Endothelial cell of umbilical vein (primary cell): ENCODE measurements around the gene SRA1. TPM values are rescaled to one million over a fixed set of nuclear protein-coding genes. Genes with fewer than 3 reads are reported as not detected.

ENCODE experiments used
- BruUV-seq: library from RNA; stranded (reverse); fragments of 400-500 nt; replicated peaks from 2 replicates; lab custom pipeline; 2021; lab: Mats Ljungman, UMichigan
- CTCF ChIA-PET: fragments of 300-600, 350-600 bp; sonication (Branson Sonifier 250); formaldehyde crosslinking; loops from one replicate; lab custom pipeline; 2021; ENCODE audit warnings: antibody characterized with exemption, inconsistent platforms; lab: Charles Lee
- POLR2A ChIA-PET: fragments of 300-600, 350-600 bp; sonication (Branson Sonifier 250); formaldehyde crosslinking; loops from one replicate; lab custom pipeline; 2021; ENCODE audit warnings: antibody characterized with exemption, inconsistent platforms; lab: Charles Lee
- DNase-seq: peaks from one replicate; pipeline ENCODE4 v3.0.0-alpha.2; 2011; ENCODE audit warnings: low read depth, low spot score
- FAIRE-seq: peaks from 2 replicates; lab custom pipeline; 2011; peaks lifted over from hg19 to GRCh38; lab: Jason Lieb, UNC
- H2AFZ ChIP-seq: 2 replicates; pipeline ENCODE4 v1.6.0; 2012; ENCODE audit warnings: low read depth, low read length, control low read depth, inconsistent platforms
- H3K27ac ChIP-seq: 2 replicates; pipeline ENCODE4 v1.5.1; 2011; ENCODE audit warnings: low read depth, mild to moderate bottlenecking, control low read depth, low read length, moderate library complexity; ENCODE audit not compliant: insufficient read depth
- H3K27me3 ChIP-seq, 2 experiments: 2 replicates each; pipeline versions ENCODE4 v1.6.0 to v1.6.1; 2011; ENCODE audit warnings: low read length in 2 of 2, mixed read lengths in 1 of 2; ENCODE audit not compliant: control insufficient read depth in 2 of 2, insufficient read depth in 2 of 2
- H3K36me3 ChIP-seq, 2 experiments: 2 replicates in 1 of 2; 3 replicates in 1 of 2; pipeline ENCODE4 v1.5.1; 2011; ENCODE audit warnings: low read length in 2 of 2, mild to moderate bottlenecking in 1 of 2, moderate library complexity in 1 of 2; ENCODE audit not compliant: control insufficient read depth in 2 of 2, insufficient read depth in 2 of 2; ENCODE audit errors: extremely low read depth in 1 of 2
- H3K4me1 ChIP-seq: 3 replicates; pipeline ENCODE4 v1.5.1; 2011; ENCODE audit warnings: mild to moderate bottlenecking, low read length; ENCODE audit not compliant: control insufficient read depth, insufficient read depth; ENCODE audit errors: extremely low read depth
- H3K4me2 ChIP-seq: 2 replicates; pipeline ENCODE4 v1.6.1; 2011; ENCODE audit warnings: low read length, control low read depth, mixed read lengths; ENCODE audit not compliant: insufficient read depth
- H3K4me3 ChIP-seq, 3 experiments: fragments of 200-600 bp in 1 of 3; sonication (generic), shearing (Covaris generic) in 1 of 3; replicated peaks in 1 of 3; 2 replicates each; pipeline ENCODE4 v1.5.1; 2011 to 2016; ENCODE audit warnings: control low read depth in 3 of 3, low read length in 3 of 3, mild to moderate bottlenecking in 2 of 3, inconsistent platforms in 1 of 3, low read depth in 1 of 3, moderate library complexity in 1 of 3; ENCODE audit not compliant: insufficient read depth in 1 of 3
- H3K79me2 ChIP-seq: 2 replicates; pipeline ENCODE4 v1.6.0; 2012; ENCODE audit warnings: low read length, inconsistent platforms; ENCODE audit not compliant: control insufficient read depth, insufficient read depth
- H3K9ac ChIP-seq: replicated peaks from 2 replicates; pipeline ENCODE3; 2011; ENCODE audit warnings: low read length, control low read depth; ENCODE audit not compliant: insufficient read depth; ENCODE audit errors: extremely low read depth
- H3K9me1 ChIP-seq: replicated peaks from 3 replicates; pipeline ENCODE4 v1.6.0; 2011; ENCODE audit warnings: mild to moderate bottlenecking, low read length; ENCODE audit not compliant: control insufficient read depth, insufficient read depth; ENCODE audit errors: extremely low read depth
- H3K9me3 ChIP-seq: replicated peaks from 2 replicates; pipeline ENCODE4 v1.5.1; 2012; ENCODE audit warnings: low read length, inconsistent platforms; ENCODE audit not compliant: control insufficient read depth, insufficient read depth
- H4K20me1 ChIP-seq: replicated peaks from 2 replicates; pipeline ENCODE3; 2011; ENCODE audit warnings: mild to moderate bottlenecking, low read length; ENCODE audit not compliant: control insufficient read depth, insufficient read depth; ENCODE audit errors: extremely low read depth
- EZH2 ChIP-seq: IDR thresholded peaks from 2 replicates; pipeline ENCODE4 v1.6.1; 2012; ENCODE audit warnings: borderline replicate concordance, low read depth, mild to moderate bottlenecking, moderate library complexity, low read length, inconsistent platforms; ENCODE audit not compliant: severe bottlenecking
- FOS ChIP-seq: IDR thresholded peaks from 2 replicates; pipeline ENCODE4 v1.6.1; 2011; ENCODE audit warnings: mild to moderate bottlenecking, low read length, moderate library complexity, borderline replicate concordance; ENCODE audit not compliant: insufficient read depth
- GATA2 ChIP-seq: IDR thresholded peaks from 2 replicates; pipeline ENCODE4 v1.7.0; 2011; ENCODE audit warnings: low read depth, mild to moderate bottlenecking, moderate library complexity, mixed read lengths, low read length; ENCODE audit not compliant: insufficient read length, insufficient read depth
- JUN ChIP-seq: IDR thresholded peaks from 2 replicates; pipeline ENCODE4 v1.6.1; 2011; ENCODE audit warnings: borderline replicate concordance, low read depth; ENCODE audit not compliant: insufficient read length, insufficient read depth
- MYC ChIP-seq: IDR thresholded peaks from one replicate; pipeline ENCODE4 v1.6.1; 2011; ENCODE audit warnings: mild to moderate bottlenecking, low read depth, low read length
- POLR2A ChIP-seq: IDR thresholded peaks from 2 replicates; pipeline ENCODE4 v1.6.1; 2012; ENCODE audit warnings: low read depth, mild to moderate bottlenecking, control low read depth, low read length
- POLR2AphosphoS5 ChIP-seq: IDR thresholded peaks from 2 replicates; pipeline ENCODE4 v1.6.1; 2012; ENCODE audit warnings: low read depth, mild to moderate bottlenecking, control low read depth, low read length, moderate library complexity; ENCODE audit not compliant: insufficient read depth
- dilution Hi-C: fragments of 300-500 bp; cut with MboI; formaldehyde crosslinking; loops from one replicate; pipeline ENCODE4 v1.15.0; 2019; ENCODE audit warnings: low sequenced_read_pairs; ENCODE audit not compliant: extremely low pct_ligation_motif_present
- intact Hi-C: fragments of 100-400 bp; cut with micrococcal nuclease; formaldehyde crosslinking; loops from one replicate; pipeline ENCODE4 v1.10.0; 2022
- polyA plus RNA-seq, 4 experiments: library from polyadenylated mRNA; depleted of rRNA in 3 of 4; stranded (reverse) in 3 of 4; unstranded in 1 of 4; fragments of >200 nt; gene quantifications; 2 replicates each; pipeline versions ENCODE4 v1.2.1 to v1.2.3, GENCODE V29; 2011 to 2012; ENCODE audit warnings: missing spikeins in 1 of 4
- total RNA-seq: library from RNA; stranded (reverse); gene quantifications from 2 replicates; pipeline ENCODE4 v1.2.3, GENCODE V29; 2021
- TF ChIP-seq, protein P1 (sequence below), 2 donors: IDR thresholded peaks; 1 replicate in 1 of 2; 2 replicates in 1 of 2; pipeline ENCODE4 v1.5.1; 2011; ENCODE audit warnings: low read length in 2 of 2, mild to moderate bottlenecking in 2 of 2, moderate library complexity in 2 of 2, control low read depth in 1 of 2, inconsistent platforms in 1 of 2, low read depth in 1 of 2; ENCODE audit not compliant: insufficient read depth in 1 of 2; ENCODE audit errors: extremely low read depth in 1 of 2
- TF ChIP-seq, protein P2 (sequence below): IDR thresholded peaks from 2 replicates; pipeline ENCODE4 v1.6.1; 2011; ENCODE audit not compliant: insufficient read depth, insufficient read length

SRA1 gene
- total and polyA plus RNA-seq, 2 donors (not counting 3 experiments of a cell fraction or from before 2014, with no cell fraction given) = 17.6 to 19.7 TPM

DNA sequence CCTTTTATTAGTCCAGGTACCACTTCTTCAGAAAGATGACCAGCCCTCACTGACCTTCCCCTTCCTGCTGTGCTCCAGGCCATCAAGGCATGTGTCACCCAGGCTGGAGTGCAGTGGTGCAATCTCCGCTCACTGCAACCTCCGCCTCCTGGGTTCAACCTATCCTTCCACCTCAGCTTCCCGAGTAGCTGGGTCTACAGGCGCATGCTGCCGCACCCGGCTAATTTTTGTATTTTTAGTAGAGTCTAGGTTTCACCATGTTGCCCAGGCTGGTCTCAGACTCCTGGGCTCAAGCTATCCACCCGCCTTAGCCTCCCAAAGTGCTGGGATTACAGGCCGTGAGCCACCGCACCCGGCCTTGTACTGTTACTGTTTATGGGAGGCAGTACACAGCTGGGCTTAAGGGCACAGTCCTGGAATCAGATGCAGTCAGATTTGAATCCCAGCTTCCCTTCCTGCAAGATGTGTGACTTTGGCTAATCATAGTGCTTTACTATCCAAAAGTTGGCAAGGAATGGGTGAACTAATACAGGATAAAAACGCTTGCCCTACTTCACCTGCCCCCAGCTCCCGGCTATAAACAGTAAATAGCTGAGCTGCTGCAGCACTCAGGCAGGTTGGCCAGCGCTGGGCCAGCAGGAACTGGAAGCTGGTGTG is 10.3 kb downstream of the SRA1 start:
- FAIRE-seq (no peak), DNase-seq (no peak)
- peaks cover 24% of the 10 kb centered on the region for H3K4me1 ChIP-seq
- TF ChIP-seq POLR2AphosphoS5 = peak; percentile 5
- TF ChIP-seq JUN = no peak
- no peaks in the 10 kb centered on the region for H3K27me3 ChIP-seq
- CTCF ChIA-PET = interaction anchor here (1.0 to 3.9 kb wide), 20 partner anchors 10 to 174 kb away, joined by 3 to 50 read pairs (median 8); partner anchors contain the start of genes APBB3, CD14, HARS1 and IK
- no peaks in the 10 kb centered on the region for H3K9me1 ChIP-seq
- BruUV-seq = no TSS peak
- no peak overlapping the region for H3K27ac ChIP-seq
- H3K4me3 ChIP-seq = no peak overlapping the region
- no peaks in the 10 kb centered on the region for H3K79me2 ChIP-seq
- H2AFZ ChIP-seq = no peak overlapping the region
- dilution Hi-C loops (no loop called here), intact Hi-C loops (loop anchor here (1.0 to 2.0 kb wide), 6 partner anchors 10 to 306 kb away; partner anchors contain the start of genes ANKHD1, SRA1 and TMCO6)
- peak overlapping the region; percentile 7 for H3K4me2 ChIP-seq
- POLR2A ChIA-PET = interaction anchor here (0.7 to 2.6 kb wide), 7 partner anchors 10 to 298 kb away, joined by 3 to 14 read pairs (median 4); partner anchors contain the start of genes ANKHD1, IK, NDUFA2 and SRA1
- H3K9me3 ChIP-seq = no peaks in the 10 kb centered on the region
- peaks cover 13 to 15% of the 10 kb centered on the region in 2 experiments for H3K36me3 ChIP-seq
- H4K20me1 ChIP-seq = no peaks in the 10 kb centered on the region
- no peak overlapping the region for H3K9ac ChIP-seq

DNA sequence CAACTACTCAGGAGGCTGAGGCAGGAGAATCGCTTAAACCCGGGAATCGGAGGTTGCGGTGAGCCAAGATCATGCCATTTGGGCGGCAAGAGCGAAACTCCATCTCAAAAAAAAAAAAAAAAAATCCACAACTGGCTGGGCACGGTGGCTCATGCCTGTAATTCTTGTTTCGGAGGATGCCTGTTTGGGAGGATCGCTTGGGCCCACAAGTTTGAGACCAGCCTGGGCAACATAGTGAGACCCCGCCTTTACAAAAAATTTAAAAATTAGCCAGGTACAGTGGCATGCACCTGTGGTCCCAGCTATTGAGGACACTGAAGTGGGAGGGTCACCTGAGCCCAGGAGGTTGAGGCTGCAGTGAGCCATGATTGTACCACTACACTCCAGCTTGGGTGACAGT is 11.7 kb downstream of the SRA1 start:
- H3K4me1 ChIP-seq = peaks cover 24% of the 10 kb centered on the region
- CTCF ChIA-PET = interaction anchor here (0.9 to 2.9 kb wide), 2 partner anchors 13 to 172 kb away, joined by 3 to 18 read pairs; partner anchors contain the start of gene SRA1
- H3K36me3 ChIP-seq = peaks cover 10 to 12% of the 10 kb centered on the region in 2 experiments
- DNase-seq = no peak
- POLR2A ChIA-PET = no interaction called here
- H3K4me2 ChIP-seq = no peak overlapping the region
- H3K9me3 ChIP-seq = no peaks in the 10 kb centered on the region
- TF ChIP-seq POLR2AphosphoS5 (no peak), FOS (no peak), MYC (no peak), EZH2 (no peak), POLR2A (no peak), GATA2 (no peak), JUN (no peak)
- TF ChIP-seq, protein P1, sequence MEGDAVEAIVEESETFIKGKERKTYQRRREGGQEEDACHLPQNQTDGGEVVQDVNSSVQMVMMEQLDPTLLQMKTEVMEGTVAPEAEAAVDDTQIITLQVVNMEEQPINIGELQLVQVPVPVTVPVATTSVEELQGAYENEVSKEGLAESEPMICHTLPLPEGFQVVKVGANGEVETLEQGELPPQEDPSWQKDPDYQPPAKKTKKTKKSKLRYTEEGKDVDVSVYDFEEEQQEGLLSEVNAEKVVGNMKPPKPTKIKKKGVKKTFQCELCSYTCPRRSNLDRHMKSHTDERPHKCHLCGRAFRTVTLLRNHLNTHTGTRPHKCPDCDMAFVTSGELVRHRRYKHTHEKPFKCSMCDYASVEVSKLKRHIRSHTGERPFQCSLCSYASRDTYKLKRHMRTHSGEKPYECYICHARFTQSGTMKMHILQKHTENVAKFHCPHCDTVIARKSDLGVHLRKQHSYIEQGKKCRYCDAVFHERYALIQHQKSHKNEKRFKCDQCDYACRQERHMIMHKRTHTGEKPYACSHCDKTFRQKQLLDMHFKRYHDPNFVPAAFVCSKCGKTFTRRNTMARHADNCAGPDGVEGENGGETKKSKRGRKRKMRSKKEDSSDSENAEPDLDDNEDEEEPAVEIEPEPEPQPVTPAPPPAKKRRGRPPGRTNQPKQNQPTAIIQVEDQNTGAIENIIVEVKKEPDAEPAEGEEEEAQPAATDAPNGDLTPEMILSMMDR (IDR thresholded peaks at IDR 0.05; ENCODE audit: extremely low read depth in 1 of 2, insufficient read depth in 1 of 2, low read depth in 1 of 2, low read length in 2 of 2) = no peak
- TF ChIP-seq, protein P2, sequence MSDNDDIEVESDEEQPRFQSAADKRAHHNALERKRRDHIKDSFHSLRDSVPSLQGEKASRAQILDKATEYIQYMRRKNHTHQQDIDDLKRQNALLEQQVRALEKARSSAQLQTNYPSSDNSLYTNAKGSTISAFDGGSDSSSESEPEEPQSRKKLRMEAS = no peak
- H2AFZ ChIP-seq = no peak overlapping the region
- H3K27ac ChIP-seq = no peak overlapping the region
- intact Hi-C loops (loop anchor here (2.0 kb wide), 2 partner anchors 173 to 305 kb away; no protein-coding TSS in a partner anchor), dilution Hi-C loops (no loop called here)
- no peaks in the 10 kb centered on the region for H3K27me3 ChIP-seq
- no peaks in the 10 kb centered on the region for H3K79me2 ChIP-seq
- no TSS peak for BruUV-seq
- no peaks in the 10 kb centered on the region for H4K20me1 ChIP-seq
- H3K9me1 ChIP-seq = no peaks in the 10 kb centered on the region
- no peak overlapping the region for H3K4me3 ChIP-seq
- no peak overlapping the region for H3K9ac ChIP-seq
- FAIRE-seq = no peak
